ENCODE data around the gene RNF222.

- TF ChIP-seq POLR2AphosphoS5 (IDR thresholded peaks at IDR 0.05) (no peak), EP300 (IDR thresholded peaks at IDR 0.05; ENCODE audit: low read depth) (no peak)
These were observed 10.7 kb upstream of the RNF222 start for GRCh38 chr17:8408371-8408770.

Data from transverse colon (tissue), 3 donors.